Colonic mucosa (tissue), 4 donors: ENCODE data around the gene MPEG1. TPM values are rescaled to one million over a fixed set of nuclear protein-coding genes. Genes with fewer than 3 reads are reported as not detected.

Experiments used
- DNase-seq: peaks from one replicate; pipeline ENCODE4 v3.0.0-alpha.2; 2020
- H3K27ac ChIP-seq: fragments of 200-600 bp; one replicate; pipeline ENCODE4 v1.8.0; 2021
- H3K27me3 ChIP-seq: fragments of 200-600 bp; one replicate; pipeline ENCODE4 v1.8.0; 2021
- H3K36me3 ChIP-seq: fragments of 200-600 bp; one replicate; pipeline ENCODE4 v1.8.0; 2021
- H3K4me1 ChIP-seq: fragments of 200-600 bp; one replicate; pipeline ENCODE4 v1.8.0; 2021; ENCODE audit warnings: mild to moderate bottlenecking
- H3K4me3 ChIP-seq: fragments of 200-600 bp; one replicate; pipeline ENCODE4 v1.8.0; 2021
- H3K9ac ChIP-seq, 2 donors: one replicate each; pipeline ENCODE4 v1.7.0; 2013; ENCODE audit warnings: control low read depth in 2 of 2, low read depth in 2 of 2, low read length in 2 of 2
- H3K9me3 ChIP-seq: fragments of 200-600 bp; one replicate; pipeline ENCODE4 v1.8.0; 2021
- CTCF ChIP-seq: fragments of 200-600 bp; IDR thresholded peaks from one replicate; pipeline ENCODE4 v1.8.0; 2022; ENCODE audit warnings: antibody characterized with exemption, mild to moderate bottlenecking
- intact Hi-C: fragments of 100-400 bp; cut with DNase I; formaldehyde crosslinking; loops from one replicate; pipeline ENCODE4 v1.14.1; 2022
- total RNA-seq, 2 donors: library from RNA; stranded (reverse); fragmentation: NEBNext Ultra II Directional in 1 of 2; extraction: Animal tissue kit (Norgen Biotek cat#: 25700) in 1 of 2; gene quantifications; one replicate each; pipeline ENCODE4 v1.2.1, GENCODE V29; 2021
- donor health status: healthy.
- donor health status: DM: no; HTN: no; CAD: no.
- donor health status: DM: no; HTN: no; CAD: no.

MPEG1 gene
- 10 to 100 TPM in 1 of 2 donors, 1 to 10 TPM in 1; 4.7 to 17.6 TPM for total RNA-seq

- Histone ChIP-seq H3K9ac (no peak within 1 kb of the TSS), H3K36me3 (no peaks in the 10 kb centered on the region), H3K4me3 (no peak within 1 kb of the TSS), H3K27me3 (no peaks in the 10 kb centered on the region), H3K4me1 (no peaks in the 10 kb centered on the region), H3K9me3 (no peaks in the 10 kb centered on the region), H3K27ac (no peak within 1 kb of the TSS)
- intact Hi-C loops = no loop called here
- DNase-seq = no peak
- TF ChIP-seq CTCF = no peak
Observed at GRCh38 chr11:59212744-59213631, at the start of gene MPEG1. Gene MPEG1, minus strand, starts transcription at chr11:59212927. Its CDS starts 62 bp downstream, at chr11:59212865.

DNA sequence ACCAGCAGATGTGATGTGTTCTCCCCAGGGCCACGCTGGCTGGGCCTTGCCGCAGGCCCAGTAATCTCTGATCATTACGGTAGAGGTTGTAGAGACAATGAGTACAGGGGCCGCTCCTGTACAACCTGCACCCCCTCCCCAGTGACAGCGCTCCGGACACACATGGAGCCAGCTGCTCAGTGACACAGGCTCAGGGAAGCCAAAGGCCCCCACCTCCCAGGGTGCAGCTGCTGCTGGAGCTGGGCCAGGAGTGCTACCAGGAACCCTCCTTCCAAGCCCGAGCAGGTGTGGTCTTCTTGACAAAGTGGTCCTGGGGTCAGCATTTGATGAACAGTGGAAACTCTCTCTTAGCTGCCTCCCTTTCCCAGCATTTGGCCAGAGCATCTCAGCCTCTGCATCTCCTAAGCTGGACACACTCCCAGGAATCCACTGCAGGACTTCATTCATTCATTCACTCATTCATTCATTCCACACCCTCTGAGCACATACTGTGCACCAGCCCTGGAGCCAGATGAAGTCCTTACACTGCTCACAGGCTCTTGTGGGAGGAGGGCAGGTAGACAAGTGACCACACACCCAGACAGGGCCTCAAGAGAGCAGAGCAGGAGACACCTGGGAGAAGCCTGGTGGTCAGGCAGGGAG, 49.6 kb upstream of the MPEG1 start:
- Histone ChIP-seq H3K27me3 (no peaks in the 10 kb centered on the region), H3K4me3 (no peak overlapping the region), H3K9me3 (no peaks in the 10 kb centered on the region), H3K4me1 (no peaks in the 10 kb centered on the region), H3K9ac (no peak overlapping the region), H3K36me3 (no peaks in the 10 kb centered on the region), H3K27ac (no peak overlapping the region)
- TF ChIP-seq CTCF = no peak
- intact Hi-C loops = no loop called here
- no peak for DNase-seq

DNA sequence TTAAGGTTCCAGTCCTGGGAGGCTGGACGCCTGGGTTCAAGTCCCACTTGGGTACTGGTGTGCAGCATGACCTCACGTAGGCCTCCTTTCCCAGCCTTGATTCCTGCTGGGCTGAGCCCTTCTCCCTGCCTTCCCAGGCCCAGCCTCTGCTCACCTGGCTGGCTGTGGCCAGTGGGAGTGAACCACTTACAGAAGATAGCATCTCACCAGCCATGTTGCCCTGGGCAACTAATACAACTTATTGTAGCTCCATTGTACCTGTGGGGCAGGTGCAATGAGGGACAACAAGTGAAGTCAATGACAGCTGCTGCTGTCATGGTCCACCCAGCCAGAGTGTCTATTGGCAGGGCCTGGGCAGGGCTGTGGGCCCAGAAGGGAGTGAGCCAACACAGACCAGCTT, 48.4 kb upstream of the MPEG1 start:
- DNase-seq = no peak
- Histone ChIP-seq H3K4me1 (no peaks in the 10 kb centered on the region), H3K9me3 (no peaks in the 10 kb centered on the region), H3K4me3 (no peak overlapping the region), H3K36me3 (no peaks in the 10 kb centered on the region), H3K27me3 (no peaks in the 10 kb centered on the region), H3K27ac (no peak overlapping the region), H3K9ac (no peak overlapping the region)
- intact Hi-C loops = no loop called here
- no peak for TF ChIP-seq CTCF

GRCh38 chr11:59259867-59260475, 47.2 kb upstream of the MPEG1 start:
- H3K27me3 ChIP-seq = no peaks in the 10 kb centered on the region
- H3K9me3 ChIP-seq = no peaks in the 10 kb centered on the region
- no peak for TF ChIP-seq CTCF
- intact Hi-C loops = no loop called here
- H3K36me3 ChIP-seq = no peaks in the 10 kb centered on the region
- no peak overlapping the region for H3K27ac ChIP-seq
- H3K4me3 ChIP-seq = no peak overlapping the region
- no peaks in the 10 kb centered on the region for H3K4me1 ChIP-seq
- no peak overlapping the region for H3K9ac ChIP-seq
- no peak for DNase-seq

DNA sequence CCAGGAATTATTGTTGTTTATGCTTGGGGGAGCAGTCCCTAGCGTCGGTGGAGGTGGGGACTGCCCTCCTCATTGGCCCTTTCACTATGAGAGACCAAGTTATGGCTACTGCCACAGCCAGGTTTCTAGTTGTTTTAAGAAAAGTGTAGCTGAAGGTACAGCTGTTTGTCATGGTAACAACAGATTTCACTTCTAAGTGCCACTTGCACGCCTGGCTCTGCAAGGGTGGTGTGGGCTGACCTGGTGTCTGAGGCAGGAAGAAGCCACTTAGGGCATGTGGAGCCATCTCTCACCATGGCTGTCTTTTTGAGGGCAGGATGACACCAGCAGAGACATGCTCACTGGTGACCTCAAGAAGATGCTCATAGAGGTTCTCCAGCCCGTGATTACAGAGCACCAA, 46.3 kb upstream of the MPEG1 start:
- no peak overlapping the region for H3K27ac ChIP-seq
- TF ChIP-seq CTCF = no peak
- intact Hi-C loops = no loop called here
- H3K27me3 ChIP-seq = no peaks in the 10 kb centered on the region
- H3K4me1 ChIP-seq = no peaks in the 10 kb centered on the region
- H3K36me3 ChIP-seq = no peaks in the 10 kb centered on the region
- H3K9me3 ChIP-seq = no peaks in the 10 kb centered on the region
- no peak overlapping the region for H3K4me3 ChIP-seq
- DNase-seq = no peak
- no peak overlapping the region for H3K9ac ChIP-seq
